Liver (tissue), 9 donors: ENCODE data around the gene PEF1. TPM values are rescaled to one million over a fixed set of nuclear protein-coding genes. Genes with fewer than 3 reads are reported as not detected.

Experiments used
- DNase-seq: peaks from one replicate; pipeline ENCODE4 v3.0.0-alpha.2; 2017; ENCODE audit warnings: low spot score
- H3K27ac ChIP-seq, 2 donors: one replicate each; pipeline ENCODE4 v1.7.0; 2013; ENCODE audit warnings: inconsistent platforms in 2 of 2, low read length in 2 of 2, control low read depth in 1 of 2, low read depth in 1 of 2, mild to moderate bottlenecking in 1 of 2
- H3K27me3 ChIP-seq, 4 donors: one replicate each; pipeline versions ENCODE4 v1.6.1 to v1.7.0; 2013; ENCODE audit warnings: low read length in 3 of 4, inconsistent platforms in 1 of 4, mild to moderate bottlenecking in 1 of 4, moderate library complexity in 1 of 4; ENCODE audit not compliant: control insufficient read depth in 4 of 4, insufficient read depth in 4 of 4
- H3K36me3 ChIP-seq, 4 donors: one replicate each; pipeline versions ENCODE4 v1.6.1 to v1.7.0; 2013; ENCODE audit warnings: low read length in 3 of 4, mild to moderate bottlenecking in 3 of 4, low read depth in 1 of 4, moderate library complexity in 1 of 4; ENCODE audit not compliant: control insufficient read depth in 4 of 4, insufficient read depth in 3 of 4
- H3K4me1 ChIP-seq, 4 donors: one replicate each; pipeline versions ENCODE4 v1.6.1 to v1.7.0; 2013; ENCODE audit warnings: low read length in 3 of 4, mild to moderate bottlenecking in 3 of 4, moderate library complexity in 1 of 4; ENCODE audit not compliant: control insufficient read depth in 4 of 4, insufficient read depth in 4 of 4
- H3K4me3 ChIP-seq, 3 donors: one replicate each; pipeline versions ENCODE4 v1.6.1 to v1.7.0; 2013; ENCODE audit warnings: low read length in 3 of 3, control low read depth in 1 of 3, low read depth in 1 of 3, mild to moderate bottlenecking in 1 of 3
- H3K9ac ChIP-seq, 2 donors: one replicate each; pipeline ENCODE4 v1.7.0; 2013; ENCODE audit warnings: low read length in 2 of 2, mild to moderate bottlenecking in 2 of 2, moderate library complexity in 2 of 2, control low read depth in 1 of 2, low read depth in 1 of 2
- H3K9me3 ChIP-seq, 4 donors: one replicate each; pipeline versions ENCODE4 v1.6.1 to v1.7.0; 2013; ENCODE audit warnings: low read length in 3 of 4; ENCODE audit not compliant: control insufficient read depth in 4 of 4
- ATF3 ChIP-seq: IDR thresholded peaks from 2 replicates; pipeline ENCODE4 v1.6.1; 2016; ENCODE audit warnings: antibody characterized with exemption
- EGR1 ChIP-seq, 2 donors: IDR thresholded peaks; 2 replicates each; pipeline ENCODE4 v1.6.1; 2016 to 2018; ENCODE audit warnings: antibody characterized with exemption in 2 of 2, low read depth in 2 of 2
- FOXA1 ChIP-seq: IDR thresholded peaks from 2 replicates; pipeline ENCODE4 v1.6.1; 2016; ENCODE audit warnings: antibody characterized with exemption
- FOXA2 ChIP-seq: IDR thresholded peaks from 2 replicates; pipeline ENCODE4 v1.6.1; 2016; ENCODE audit warnings: antibody characterized with exemption
- GABPA ChIP-seq, 2 donors: IDR thresholded peaks in 1 of 2; conservative IDR thresholded peaks in 1 of 2; 2 replicates each; pipeline ENCODE4 v1.6.1; 2016; ENCODE audit warnings: antibody characterized with exemption in 2 of 2, mild to moderate bottlenecking in 1 of 2, moderate library complexity in 1 of 2
- HNF4A ChIP-seq, 2 donors: conservative IDR thresholded peaks; 2 replicates each; pipeline ENCODE4 v1.6.1; 2016; ENCODE audit warnings: antibody characterized with exemption in 2 of 2, mild to moderate bottlenecking in 2 of 2
- HNF4G ChIP-seq: IDR thresholded peaks from 2 replicates; pipeline ENCODE4 v1.6.1; 2016; ENCODE audit warnings: antibody characterized with exemption
- JUND ChIP-seq, 2 donors: IDR thresholded peaks; 2 replicates each; pipeline ENCODE4 v1.6.1; 2016; ENCODE audit warnings: antibody characterized with exemption in 2 of 2
- NR2F2 ChIP-seq: IDR thresholded peaks from 2 replicates; pipeline ENCODE4 v1.6.1; 2016; ENCODE audit warnings: antibody characterized with exemption
- RAD21 ChIP-seq, 2 donors: IDR thresholded peaks; 2 replicates each; pipeline ENCODE4 v1.6.1; 2016; ENCODE audit warnings: antibody characterized with exemption in 2 of 2, mild to moderate bottlenecking in 2 of 2
- REST ChIP-seq: IDR thresholded peaks from 2 replicates; pipeline ENCODE4 v1.6.1; 2016; ENCODE audit warnings: antibody characterized with exemption, mild to moderate bottlenecking
- RXRA ChIP-seq, 2 donors: IDR thresholded peaks; 2 replicates each; pipeline ENCODE4 v1.6.1; 2017 to 2018; ENCODE audit warnings: antibody characterized with exemption in 2 of 2, mild to moderate bottlenecking in 1 of 2
- SP1 ChIP-seq: IDR thresholded peaks from 2 replicates; pipeline ENCODE4 v1.6.1; 2018; ENCODE audit warnings: antibody characterized with exemption, mild to moderate bottlenecking
- TAF1 ChIP-seq: conservative IDR thresholded peaks from 2 replicates; pipeline ENCODE4 v1.6.1; 2016; ENCODE audit warnings: antibody characterized with exemption, mild to moderate bottlenecking
- YY1 ChIP-seq: IDR thresholded peaks from 2 replicates; pipeline ENCODE4 v1.6.1; 2016; ENCODE audit warnings: antibody characterized with exemption, mild to moderate bottlenecking
- WGBS: extraction: QIAGEN DNeasy Blood & Tissue Kit; methylation state at CpG from one replicate; pipeline ENCODE4 v1.1.7; 2013; 5-methylcytosine and 5-hydroxymethylcytosine counted together
- polyA plus RNA-seq, 2 donors: library from polyadenylated mRNA; stranded (reverse) in 1 of 2; unstranded in 1 of 2; fragments of 200-250 nt in 1 of 2; fragments of >200 nt in 1 of 2; fragmentation: Nextera tagmentation in 1 of 2; extraction: Ambion mirVana in 1 of 2; gene quantifications; one replicate each; pipeline versions ENCODE4 v1.2.1 to v1.2.3, GENCODE V29; 2013 to 2015
- total RNA-seq, 2 donors: library from RNA; depleted of rRNA; stranded (reverse); fragments of >200 nt; gene quantifications; one replicate each; pipeline ENCODE4 v1.2.3, GENCODE V29; 2014
- TF ChIP-seq, protein P1 (sequence below): IDR thresholded peaks from 2 replicates; pipeline ENCODE4 v1.6.1; 2016; ENCODE audit warnings: antibody characterized with exemption
- TF ChIP-seq, protein P2 (sequence below): fragments of 150-350 bp; IDR thresholded peaks from 2 replicates; pipeline ENCODE4 v1.5.1; 2017; ENCODE audit warnings: improper control_type of control experiment, low read depth, low read length; ENCODE audit not compliant: missing input control
- TF ChIP-seq, protein P3 (sequence below): IDR thresholded peaks from 2 replicates; pipeline ENCODE4 v1.6.1; 2016; ENCODE audit warnings: antibody characterized with exemption
- donor health status: healthy.
- donor health status: healthy.
- donor health status: healthy.
- donor health status: healthy.
- donor health status: healthy.

PEF1 gene
- total and polyA plus RNA-seq, 4 donors: 27.7 to 46.8 (median 32.2) TPM

- no peak for TF ChIP-seq YY1
These were observed 28.7 kb downstream of the PEF1 start (continued) for GRCh38 chr1:31615939-31616338.

- H3K9me3 ChIP-seq: no peaks in the 10 kb centered on the region
- H3K27ac ChIP-seq: no peak overlapping the region
- WGBS: 73% methylated on average over 6 of the region's 6 CpGs
- no peak overlapping the region for H3K4me3 ChIP-seq
- no peaks in the 10 kb centered on the region for H3K36me3 ChIP-seq
- TF ChIP-seq NR2F2 (no peak), EGR1 (IDR thresholded peaks at IDR 0.05; ENCODE audit: low read depth in 2 of 2) (no peak), SP1 (no peak), REST (no peak), HNF4G (no peak), FOXA2 (no peak), JUND (IDR thresholded peaks at IDR 0.05) (no peak), HNF4A (conservative IDR thresholded peaks at IDR 0.05) (no peak), TAF1 (no peak), FOXA1 (no peak)
- TF ChIP-seq, protein P1, sequence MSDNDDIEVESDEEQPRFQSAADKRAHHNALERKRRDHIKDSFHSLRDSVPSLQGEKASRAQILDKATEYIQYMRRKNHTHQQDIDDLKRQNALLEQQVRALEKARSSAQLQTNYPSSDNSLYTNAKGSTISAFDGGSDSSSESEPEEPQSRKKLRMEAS: no peak
- H3K4me1 ChIP-seq: peaks cover 0 to 5% (median 2%) of the 10 kb centered on the region in 4 donors
- peaks cover 0 to 9% (median 1%) of the 10 kb centered on the region in 4 donors for H3K27me3 ChIP-seq
- no peak for DNase-seq
- no peak overlapping the region for H3K9ac ChIP-seq
These were observed 29.3 kb downstream of the PEF1 start for GRCh38 chr1:31615414-31615813.

DNA sequence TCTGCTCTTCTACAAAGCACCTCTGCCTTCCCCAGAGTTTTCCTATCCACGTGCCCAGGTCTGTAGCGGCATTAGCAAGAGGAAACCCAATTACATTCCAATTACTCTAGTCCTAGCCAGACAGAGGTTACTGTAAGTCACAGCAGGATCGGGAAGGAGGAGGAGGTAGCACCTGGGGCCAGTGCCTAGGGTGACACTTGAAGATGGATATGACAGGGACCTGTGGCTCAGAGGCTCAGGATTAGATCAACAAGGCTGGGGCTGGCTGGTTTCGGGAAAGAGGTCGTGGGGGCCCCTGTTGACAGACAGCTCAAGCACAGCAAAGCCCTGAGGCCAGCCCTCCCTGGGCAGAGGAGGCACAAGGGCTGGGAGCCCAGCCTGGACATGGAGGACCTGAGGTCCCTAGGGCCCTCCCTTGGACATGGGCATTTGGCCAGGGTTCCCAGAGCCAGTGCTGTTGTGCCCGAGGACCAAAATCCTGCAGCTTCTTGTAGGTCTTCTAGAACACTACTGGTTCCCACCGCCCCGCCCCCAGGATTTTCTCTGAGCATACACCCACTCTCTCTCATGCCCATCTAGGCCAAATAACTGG is 30.2 kb downstream of the PEF1 start:
- H3K27me3 ChIP-seq: peaks cover 0 to 9% (median 1%) of the 10 kb centered on the region in 4 donors
- WGBS: 95% methylated on average over 8 of the region's 8 CpGs
- DNase-seq: no peak
- H3K4me3 ChIP-seq: no peak overlapping the region
- no peak overlapping the region for H3K27ac ChIP-seq
- H3K9ac ChIP-seq: no peak overlapping the region
- H3K36me3 ChIP-seq: no peaks in the 10 kb centered on the region
- no peaks in the 10 kb centered on the region for H3K9me3 ChIP-seq
- no peak for TF ChIP-seq GABPA (IDR thresholded peaks at IDR 0.05 in 1 of 2, conservative IDR thresholded peaks at IDR 0.05 in 1 of 2)
- TF ChIP-seq HNF4G: no peak
- no peak for TF ChIP-seq YY1
- TF ChIP-seq RAD21 (IDR thresholded peaks at IDR 0.05): no peak
- TF ChIP-seq RXRA (IDR thresholded peaks at IDR 0.05): no peak
- TF ChIP-seq JUND (IDR thresholded peaks at IDR 0.05): no peak
- TF ChIP-seq, protein P2, sequence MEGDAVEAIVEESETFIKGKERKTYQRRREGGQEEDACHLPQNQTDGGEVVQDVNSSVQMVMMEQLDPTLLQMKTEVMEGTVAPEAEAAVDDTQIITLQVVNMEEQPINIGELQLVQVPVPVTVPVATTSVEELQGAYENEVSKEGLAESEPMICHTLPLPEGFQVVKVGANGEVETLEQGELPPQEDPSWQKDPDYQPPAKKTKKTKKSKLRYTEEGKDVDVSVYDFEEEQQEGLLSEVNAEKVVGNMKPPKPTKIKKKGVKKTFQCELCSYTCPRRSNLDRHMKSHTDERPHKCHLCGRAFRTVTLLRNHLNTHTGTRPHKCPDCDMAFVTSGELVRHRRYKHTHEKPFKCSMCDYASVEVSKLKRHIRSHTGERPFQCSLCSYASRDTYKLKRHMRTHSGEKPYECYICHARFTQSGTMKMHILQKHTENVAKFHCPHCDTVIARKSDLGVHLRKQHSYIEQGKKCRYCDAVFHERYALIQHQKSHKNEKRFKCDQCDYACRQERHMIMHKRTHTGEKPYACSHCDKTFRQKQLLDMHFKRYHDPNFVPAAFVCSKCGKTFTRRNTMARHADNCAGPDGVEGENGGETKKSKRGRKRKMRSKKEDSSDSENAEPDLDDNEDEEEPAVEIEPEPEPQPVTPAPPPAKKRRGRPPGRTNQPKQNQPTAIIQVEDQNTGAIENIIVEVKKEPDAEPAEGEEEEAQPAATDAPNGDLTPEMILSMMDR: no peak
- TF ChIP-seq SP1: no peak
- TF ChIP-seq REST: no peak
- no peak for TF ChIP-seq NR2F2
- no peak for TF ChIP-seq ATF3
- TF ChIP-seq TAF1: no peak
- TF ChIP-seq, protein P1: no peak
- TF ChIP-seq FOXA2: no peak
- TF ChIP-seq, protein P3, sequence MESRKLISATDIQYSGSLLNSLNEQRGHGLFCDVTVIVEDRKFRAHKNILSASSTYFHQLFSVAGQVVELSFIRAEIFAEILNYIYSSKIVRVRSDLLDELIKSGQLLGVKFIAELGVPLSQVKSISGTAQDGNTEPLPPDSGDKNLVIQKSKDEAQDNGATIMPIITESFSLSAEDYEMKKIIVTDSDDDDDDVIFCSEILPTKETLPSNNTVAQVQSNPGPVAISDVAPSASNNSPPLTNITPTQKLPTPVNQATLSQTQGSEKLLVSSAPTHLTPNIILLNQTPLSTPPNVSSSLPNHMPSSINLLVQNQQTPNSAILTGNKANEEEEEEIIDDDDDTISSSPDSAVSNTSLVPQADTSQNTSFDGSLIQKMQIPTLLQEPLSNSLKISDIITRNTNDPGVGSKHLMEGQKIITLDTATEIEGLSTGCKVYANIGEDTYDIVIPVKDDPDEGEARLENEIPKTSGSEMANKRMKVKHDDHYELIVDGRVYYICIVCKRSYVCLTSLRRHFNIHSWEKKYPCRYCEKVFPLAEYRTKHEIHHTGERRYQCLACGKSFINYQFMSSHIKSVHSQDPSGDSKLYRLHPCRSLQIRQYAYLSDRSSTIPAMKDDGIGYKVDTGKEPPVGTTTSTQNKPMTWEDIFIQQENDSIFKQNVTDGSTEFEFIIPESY: no peak
- TF ChIP-seq FOXA1: no peak
- H3K4me1 ChIP-seq: peaks cover 0 to 5% (median 2%) of the 10 kb centered on the region in 4 donors
